RWPE2 (cell line): ENCODE measurements around the gene OR4D10.
A peak's percentile ranks its signal among the peaks of the same experiment; 100 is the strongest.
"Not testable (repeated sequence)": the region's sequence is repeated elsewhere in the genome, so short reads cannot be mapped to it uniquely, and the experiment has no call there.

ENCODE experiments used
- ATAC-seq: fragments of 200-7000 bp; cut with Tn5 transposase; 3 replicates; pipeline ENCODE4 v1.9.1; 2021; ENCODE audit warnings: low read depth
- DNase-seq: peaks from one replicate; pipeline ENCODE4 v3.0.0-alpha.2; 2020; ENCODE audit warnings: low spot score
- H3K27ac ChIP-seq: fragments of 450-650 bp; 2 replicates; pipeline ENCODE4 v1.5.1; 2017; ENCODE audit warnings: mild to moderate bottlenecking; ENCODE audit not compliant: poor library complexity, severe bottlenecking
- H3K27me3 ChIP-seq: fragments of 250-450 bp; sonication (Bioruptor Pico); 2 replicates; pipeline ENCODE4 v1.5.1; 2021; ENCODE audit warnings: mild to moderate bottlenecking, moderate library complexity; ENCODE audit not compliant: insufficient read depth, poor library complexity, severe bottlenecking
- H3K36me3 ChIP-seq: fragments of 250-450 bp; sonication (Bioruptor Pico); 2 replicates; pipeline ENCODE4 v1.5.1; 2020; ENCODE audit warnings: low read depth, mild to moderate bottlenecking, moderate library complexity
- H3K4me1 ChIP-seq: fragments of 250-450 bp; sonication (Bioruptor Pico); 2 replicates; pipeline ENCODE4 v1.5.1; 2021; ENCODE audit warnings: mild to moderate bottlenecking, moderate library complexity; ENCODE audit not compliant: insufficient read depth, poor library complexity, severe bottlenecking
- H3K4me3 ChIP-seq: fragments of 250-450 bp; sonication (Bioruptor Pico); 2 replicates; pipeline ENCODE4 v1.5.1; 2021; ENCODE audit warnings: mild to moderate bottlenecking, moderate library complexity; ENCODE audit not compliant: severe bottlenecking
- H3K9me3 ChIP-seq: fragments of 250-450 bp; sonication (Bioruptor Pico); 2 replicates; pipeline ENCODE4 v1.5.1; 2021; ENCODE audit warnings: mild to moderate bottlenecking, moderate library complexity; ENCODE audit not compliant: severe bottlenecking
- TF ChIP-seq, protein P1 (sequence below): fragments of 450-650 bp; IDR thresholded peaks from one replicate; pipeline ENCODE4 v1.5.1; 2017; ENCODE audit warnings: mild to moderate bottlenecking, moderate library complexity; ENCODE audit not compliant: poor library complexity, severe bottlenecking

Gene OR4D10

DNA sequence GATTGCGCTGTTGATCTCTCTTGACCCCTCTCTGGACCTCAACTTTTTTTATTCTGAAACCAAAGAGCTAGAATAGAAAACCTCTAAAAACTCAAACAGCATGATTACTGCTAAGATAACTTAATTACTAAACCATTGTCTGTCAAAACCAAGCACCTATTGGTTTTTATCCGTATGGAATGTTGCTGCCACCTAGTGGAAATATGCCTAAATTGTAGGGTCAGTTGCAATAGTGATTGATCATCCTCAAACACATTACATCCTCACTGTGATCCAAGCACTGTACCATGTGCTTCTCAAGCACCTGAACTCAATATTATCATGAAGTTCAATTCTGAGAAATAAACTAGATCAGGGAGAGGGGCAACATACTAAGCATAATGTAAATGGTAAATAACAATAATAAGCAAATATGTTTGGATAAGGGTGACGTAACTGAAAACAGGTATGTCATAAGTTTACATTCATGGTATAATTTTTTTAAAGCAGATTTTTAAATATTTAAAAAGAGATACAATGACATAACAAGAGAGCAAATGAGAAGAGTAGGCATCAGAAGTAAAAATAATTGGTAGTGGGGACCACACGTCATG is 43.1 kb upstream of the OR4D10 start:
- peak; percentile 59; the same call in 1 of the 3 replicates for ATAC-seq
- Histone ChIP-seq H3K4me3 (no peak overlapping the region), H3K36me3 (no peaks in the 10 kb centered on the region), H3K27me3 (peaks cover 5% of the 10 kb centered on the region), H3K4me1 (no peaks in the 10 kb centered on the region), H3K9me3 (no peaks in the 10 kb centered on the region), H3K27ac (no peak overlapping the region)
- no peak for DNase-seq
- TF ChIP-seq, protein P1, sequence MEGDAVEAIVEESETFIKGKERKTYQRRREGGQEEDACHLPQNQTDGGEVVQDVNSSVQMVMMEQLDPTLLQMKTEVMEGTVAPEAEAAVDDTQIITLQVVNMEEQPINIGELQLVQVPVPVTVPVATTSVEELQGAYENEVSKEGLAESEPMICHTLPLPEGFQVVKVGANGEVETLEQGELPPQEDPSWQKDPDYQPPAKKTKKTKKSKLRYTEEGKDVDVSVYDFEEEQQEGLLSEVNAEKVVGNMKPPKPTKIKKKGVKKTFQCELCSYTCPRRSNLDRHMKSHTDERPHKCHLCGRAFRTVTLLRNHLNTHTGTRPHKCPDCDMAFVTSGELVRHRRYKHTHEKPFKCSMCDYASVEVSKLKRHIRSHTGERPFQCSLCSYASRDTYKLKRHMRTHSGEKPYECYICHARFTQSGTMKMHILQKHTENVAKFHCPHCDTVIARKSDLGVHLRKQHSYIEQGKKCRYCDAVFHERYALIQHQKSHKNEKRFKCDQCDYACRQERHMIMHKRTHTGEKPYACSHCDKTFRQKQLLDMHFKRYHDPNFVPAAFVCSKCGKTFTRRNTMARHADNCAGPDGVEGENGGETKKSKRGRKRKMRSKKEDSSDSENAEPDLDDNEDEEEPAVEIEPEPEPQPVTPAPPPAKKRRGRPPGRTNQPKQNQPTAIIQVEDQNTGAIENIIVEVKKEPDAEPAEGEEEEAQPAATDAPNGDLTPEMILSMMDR = peak; percentile 93

DNA sequence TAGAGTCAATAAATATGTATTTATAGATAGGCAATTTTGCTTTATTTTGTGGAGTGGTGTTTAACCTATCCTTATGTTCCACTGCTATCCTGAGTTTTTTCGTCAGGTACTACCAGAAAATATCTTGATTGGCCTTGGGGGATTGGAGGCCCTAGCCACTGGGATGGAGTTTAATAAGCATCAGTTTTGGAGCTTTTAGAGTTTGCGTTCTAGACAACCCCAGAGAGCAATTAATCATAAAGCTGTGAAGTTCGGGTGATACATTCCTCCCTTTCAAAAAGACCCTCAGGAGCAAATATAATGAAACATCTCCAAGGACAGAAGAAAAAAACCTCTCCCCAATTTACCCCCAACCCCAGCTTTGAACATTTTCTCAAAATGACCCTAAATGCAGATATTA is 36.9 kb upstream of the OR4D10 start, which contains the start of gene OR5A1:
OR5A1 (plus strand) TSS at position 301 of the 400 bp plus-strand sequence. CDS start 6,700 bp downstream, outside the sequence.
- TF ChIP-seq, protein P1 = no peak
- Histone ChIP-seq H3K36me3 (no peaks in the 10 kb centered on the region), H3K4me3 (no peak within 1 kb of the TSS), H3K9me3 (no peaks in the 10 kb centered on the region), H3K4me1 (no peaks in the 10 kb centered on the region), H3K27me3 (peaks cover 12% of the 10 kb centered on the region), H3K27ac (no peak within 1 kb of the TSS)
- no peak for ATAC-seq
- DNase-seq = no peak

DNA sequence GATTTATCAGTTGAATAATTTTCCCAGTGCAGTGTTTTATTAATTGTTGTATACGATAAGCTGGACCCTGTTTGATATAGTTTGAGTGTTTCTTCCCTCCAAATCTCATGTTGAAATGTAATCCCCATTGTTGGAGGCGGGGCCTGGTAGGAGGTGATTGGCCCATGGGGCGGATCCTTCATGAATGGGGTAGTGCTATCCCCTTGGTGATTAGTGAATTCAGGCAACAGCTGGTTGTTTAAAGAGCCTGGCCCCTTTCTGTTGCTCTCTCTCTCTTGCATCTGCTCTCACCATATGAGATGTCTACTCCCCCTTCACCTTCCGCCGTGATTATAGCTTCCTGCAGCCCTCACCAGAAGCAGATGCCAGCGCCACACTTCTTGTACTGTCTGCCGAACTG is 35.3 kb upstream of the OR4D10 start:
- TF ChIP-seq, protein P1 = no peak
- Histone ChIP-seq H3K4me1 (no peaks in the 10 kb centered on the region), H3K4me3 (no peak overlapping the region), H3K27ac (no peak overlapping the region), H3K9me3 (no peaks in the 10 kb centered on the region), H3K36me3 (no peaks in the 10 kb centered on the region), H3K27me3 (peaks cover 12% of the 10 kb centered on the region)
- ATAC-seq (no peak), DNase-seq (no peak)

DNA sequence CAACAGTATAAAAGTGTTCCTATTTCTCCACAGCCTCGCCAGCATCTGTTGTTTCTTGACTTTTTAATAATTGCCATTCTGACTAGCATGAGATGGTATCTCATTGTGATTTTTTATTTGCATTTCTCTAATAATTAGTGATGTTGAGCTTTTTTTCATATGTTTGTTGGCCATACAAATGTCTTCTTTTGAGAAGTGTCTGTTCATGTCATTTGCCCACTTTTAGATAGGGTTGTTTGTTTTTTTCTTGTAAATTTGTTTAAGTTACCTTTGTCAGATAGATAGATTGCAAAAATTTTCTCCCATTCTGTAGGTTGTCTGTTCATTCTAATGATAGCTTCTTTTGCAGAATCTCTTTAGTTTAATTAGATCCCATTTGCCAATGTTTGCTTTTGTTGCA is 27.5 kb upstream of the OR4D10 start:
- not testable (repeated sequence) for H3K27ac ChIP-seq, H3K27me3 ChIP-seq, H3K9me3 ChIP-seq, H3K36me3 ChIP-seq, H3K4me3 ChIP-seq, H3K4me1 ChIP-seq, DNase-seq, ATAC-seq

DNA sequence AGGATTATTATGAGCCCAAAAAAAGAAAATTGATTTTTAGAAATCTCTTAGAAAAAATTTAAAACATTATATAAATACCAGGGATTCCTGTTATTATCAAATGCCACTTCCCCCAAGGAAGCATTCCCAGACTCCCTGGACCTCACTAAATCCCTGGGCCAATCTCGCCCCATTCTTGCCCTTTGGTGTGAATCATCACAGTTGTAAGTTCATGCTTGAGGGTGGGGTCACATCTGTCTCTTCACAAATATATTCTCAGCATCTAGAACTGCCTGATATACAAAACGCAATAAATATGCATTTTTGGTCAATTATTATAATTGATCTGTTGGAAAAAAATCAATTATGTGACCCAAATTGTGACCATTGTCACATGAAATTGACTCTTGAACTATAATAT is 24.6 kb upstream of the OR4D10 start:
- Histone ChIP-seq H3K36me3 (no peaks in the 10 kb centered on the region), H3K27ac (no peak overlapping the region), H3K9me3 (no peaks in the 10 kb centered on the region), H3K27me3 (no peaks in the 10 kb centered on the region), H3K4me3 (no peak overlapping the region), H3K4me1 (no peaks in the 10 kb centered on the region)
- ATAC-seq (no peak), DNase-seq (no peak)
- TF ChIP-seq, protein P1 = no peak
